ENCODE data around the gene RDH13.

- TF ChIP-seq CTCF (IDR thresholded peaks at IDR 0.05) (no peak), POLR2A (IDR thresholded peaks at IDR 0.05) (no peak), POLR2AphosphoS5 (IDR thresholded peaks at IDR 0.05; ENCODE audit: insufficient read depth in 1 of 2, low read depth in 1 of 2) (no peak)
These were observed 21.2 kb downstream of the RDH13 start for GRCh38 chr19:55041627-55042343.

Data from vagina (tissue), 2 donors.